ENCODE data around the gene SLC12A8.

The SLC12A8 gene

GRCh38 chr3:125192190-125193035, 20.1 kb downstream of the SLC12A8 start:
- no peak for DNase-seq
- H4K20me1 ChIP-seq (ENCODE audit: insufficient read depth, low read length), result no peaks in the 10 kb centered on the region
- TF ChIP-seq EZH2 (optimal IDR thresholded peaks at IDR 0.05; ENCODE audit: low read depth, low read length) (no peak), CTCF (IDR thresholded peaks at IDR 0.05; ENCODE audit: low read length) (no peak), EZH2phosphoT487 (IDR thresholded peaks at IDR 0.05; ENCODE audit: low read length) (no peak)
- H3K9me3 ChIP-seq (replicated peaks; ENCODE audit: insufficient read depth, low read length), result no peaks in the 10 kb centered on the region
- H3K36me3 ChIP-seq (replicated peaks; ENCODE audit: insufficient read depth, low read length), result no peaks in the 10 kb centered on the region
- H3K4me1 ChIP-seq (ENCODE audit: low read length), result no peaks in the 10 kb centered on the region
- no peaks in the 10 kb centered on the region for H3K9me2 ChIP-seq (replicated peaks; ENCODE audit: insufficient read depth, low read length)
- H3K4me3 ChIP-seq (ENCODE audit: low read length), result no peak overlapping the region
- H3K9ac ChIP-seq (ENCODE audit: low read length), result no peak overlapping the region
- no peaks in the 10 kb centered on the region for H3K27me3 ChIP-seq (replicated peaks; ENCODE audit: insufficient read depth, low read length)
- H3K4me2 ChIP-seq (ENCODE audit: low read depth, low read length), result no peak overlapping the region
- no peaks in the 10 kb centered on the region for H3F3A ChIP-seq (ENCODE audit: insufficient read depth, low read length)
- H3K27ac ChIP-seq (ENCODE audit: low read length), result no peak overlapping the region
- H3K79me2 ChIP-seq (ENCODE audit: low read length), result no peaks in the 10 kb centered on the region
- H2AFZ ChIP-seq (ENCODE audit: low read length), result no peak overlapping the region

GRCh38 chr3:125191730-125192129, 20.8 kb downstream of the SLC12A8 start:
- Histone ChIP-seq H3K4me3 (ENCODE audit: low read length) (no peak overlapping the region), H3K79me2 (ENCODE audit: low read length) (no peaks in the 10 kb centered on the region), H3F3A (ENCODE audit: insufficient read depth, low read length) (no peaks in the 10 kb centered on the region), H4K20me1 (ENCODE audit: insufficient read depth, low read length) (no peaks in the 10 kb centered on the region), H2AFZ (ENCODE audit: low read length) (no peak overlapping the region), H3K4me2 (ENCODE audit: low read depth, low read length) (no peak overlapping the region), H3K9me3 (replicated peaks; ENCODE audit: insufficient read depth, low read length) (no peaks in the 10 kb centered on the region), H3K27me3 (replicated peaks; ENCODE audit: insufficient read depth, low read length) (no peaks in the 10 kb centered on the region), H3K9me2 (replicated peaks; ENCODE audit: insufficient read depth, low read length) (no peaks in the 10 kb centered on the region), H3K9ac (ENCODE audit: low read length) (no peak overlapping the region), H3K36me3 (replicated peaks; ENCODE audit: insufficient read depth, low read length) (no peaks in the 10 kb centered on the region), H3K27ac (ENCODE audit: low read length) (no peak overlapping the region), H3K4me1 (ENCODE audit: low read length) (no peaks in the 10 kb centered on the region)
- no peak for DNase-seq
- TF ChIP-seq EZH2phosphoT487 (IDR thresholded peaks at IDR 0.05; ENCODE audit: low read length) (no peak), CTCF (IDR thresholded peaks at IDR 0.05; ENCODE audit: low read length) (no peak), EZH2 (optimal IDR thresholded peaks at IDR 0.05; ENCODE audit: low read depth, low read length) (no peak)

- no peak for TF ChIP-seq EZH2phosphoT487 (IDR thresholded peaks at IDR 0.05; ENCODE audit: low read length)
- no peak for TF ChIP-seq EZH2 (optimal IDR thresholded peaks at IDR 0.05; ENCODE audit: low read depth, low read length)
- TF ChIP-seq CTCF (IDR thresholded peaks at IDR 0.05; ENCODE audit: low read length), result no peak
- H3K4me1 ChIP-seq (ENCODE audit: low read length), result no peaks in the 10 kb centered on the region
Measured at GRCh38 chr3:125191256-125191655, 21.3 kb downstream of the SLC12A8 start.

More at GRCh38 chr3:125191256-125191655, 21.3 kb downstream of the SLC12A8 start:
- H3K9ac ChIP-seq (ENCODE audit: low read length), result no peak overlapping the region
- H3K27me3 ChIP-seq (replicated peaks; ENCODE audit: insufficient read depth, low read length), result no peaks in the 10 kb centered on the region
- H3K79me2 ChIP-seq (ENCODE audit: low read length), result no peaks in the 10 kb centered on the region
- DNase-seq, result no peak
- no peak overlapping the region for H3K4me3 ChIP-seq (ENCODE audit: low read length)
- H3K36me3 ChIP-seq (replicated peaks; ENCODE audit: insufficient read depth, low read length), result no peaks in the 10 kb centered on the region
- no peaks in the 10 kb centered on the region for H3F3A ChIP-seq (ENCODE audit: insufficient read depth, low read length)
- no peaks in the 10 kb centered on the region for H3K9me3 ChIP-seq (replicated peaks; ENCODE audit: insufficient read depth, low read length)
- no peak overlapping the region for H3K4me2 ChIP-seq (ENCODE audit: low read depth, low read length)
- no peak overlapping the region for H3K27ac ChIP-seq (ENCODE audit: low read length)
- H3K9me2 ChIP-seq (replicated peaks; ENCODE audit: insufficient read depth, low read length), result no peaks in the 10 kb centered on the region
- H2AFZ ChIP-seq (ENCODE audit: low read length), result no peak overlapping the region
- H4K20me1 ChIP-seq (ENCODE audit: insufficient read depth, low read length), result no peaks in the 10 kb centered on the region
